ENCODE results near the gene TRIM38.
"Not testable (repeated sequence)": the region's sequence is repeated elsewhere in the genome, so short reads cannot be mapped to it uniquely, and the experiment has no call there.

The TRIM38 gene

DNA sequence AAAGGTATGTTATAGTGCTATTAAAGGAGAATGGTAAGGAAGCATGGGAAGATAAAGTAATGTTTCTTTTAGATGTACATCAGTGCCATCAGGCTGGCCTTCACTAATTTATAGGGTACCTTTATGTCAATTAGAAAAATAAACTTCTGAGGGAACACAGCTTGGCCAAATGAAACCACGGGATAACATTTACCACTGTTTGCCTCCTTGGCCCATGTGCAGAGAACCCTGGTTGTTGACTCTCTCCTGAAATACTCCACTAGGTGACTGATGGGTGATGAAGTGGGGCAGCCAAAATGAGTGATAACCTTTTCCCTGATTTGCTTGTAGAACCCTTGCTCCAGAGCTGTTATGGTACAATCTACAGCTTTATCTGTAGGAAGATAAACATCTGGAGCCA lies 9.5 kb downstream of the TRIM38 start:
- DNase-seq: no peak

DNA sequence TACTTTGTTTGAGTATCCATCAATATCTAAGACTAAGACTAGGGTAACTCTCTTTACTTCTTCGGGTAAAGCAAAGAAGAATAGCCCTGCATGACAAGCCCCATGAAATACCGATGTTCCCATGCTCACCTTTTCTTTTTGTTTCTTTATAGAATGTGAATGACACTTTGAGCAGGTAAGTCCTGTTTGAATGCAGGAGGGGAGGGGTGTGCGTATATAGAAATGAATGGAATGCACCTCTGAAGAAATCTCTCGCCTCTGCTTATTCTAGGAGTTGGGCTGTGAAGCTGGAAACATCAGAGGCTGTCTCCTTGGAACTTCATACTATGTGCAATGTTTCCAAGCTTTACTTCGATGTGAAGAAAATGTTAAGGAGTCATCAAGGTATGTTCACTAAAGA lies 10.3 kb downstream of the TRIM38 start:
- DNase-seq: no peak

DNA sequence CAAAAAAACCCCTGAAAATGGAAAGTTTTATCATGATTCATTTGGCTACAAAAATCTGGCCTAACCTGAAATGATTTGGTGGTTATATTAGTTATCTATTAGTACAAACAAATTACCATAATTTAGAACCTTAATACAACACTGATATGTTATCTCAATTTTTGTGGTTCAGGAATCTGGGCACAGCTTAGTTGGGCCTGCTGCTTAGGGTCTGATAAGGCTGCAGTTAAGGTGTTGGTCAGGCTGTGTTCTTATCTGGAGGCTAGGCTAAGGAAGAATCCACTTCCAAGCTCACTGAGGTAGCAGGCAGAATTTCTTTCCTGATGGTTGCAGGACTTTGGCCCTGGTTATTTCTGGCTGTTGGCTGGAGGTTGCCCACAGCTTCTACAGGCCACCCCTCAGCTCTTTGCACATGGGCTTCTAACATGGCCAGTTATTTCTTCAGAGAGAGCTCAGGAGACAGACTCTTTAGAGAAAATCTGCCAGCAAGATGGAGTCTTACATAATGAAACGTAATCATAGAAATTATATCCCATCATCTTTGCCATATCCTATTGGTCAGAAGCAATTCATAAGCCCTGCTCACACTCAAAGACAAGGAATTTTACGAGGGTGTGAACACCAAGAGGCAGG lies 11.4 kb downstream of the TRIM38 start:
- DNase-seq: no peak

DNA sequence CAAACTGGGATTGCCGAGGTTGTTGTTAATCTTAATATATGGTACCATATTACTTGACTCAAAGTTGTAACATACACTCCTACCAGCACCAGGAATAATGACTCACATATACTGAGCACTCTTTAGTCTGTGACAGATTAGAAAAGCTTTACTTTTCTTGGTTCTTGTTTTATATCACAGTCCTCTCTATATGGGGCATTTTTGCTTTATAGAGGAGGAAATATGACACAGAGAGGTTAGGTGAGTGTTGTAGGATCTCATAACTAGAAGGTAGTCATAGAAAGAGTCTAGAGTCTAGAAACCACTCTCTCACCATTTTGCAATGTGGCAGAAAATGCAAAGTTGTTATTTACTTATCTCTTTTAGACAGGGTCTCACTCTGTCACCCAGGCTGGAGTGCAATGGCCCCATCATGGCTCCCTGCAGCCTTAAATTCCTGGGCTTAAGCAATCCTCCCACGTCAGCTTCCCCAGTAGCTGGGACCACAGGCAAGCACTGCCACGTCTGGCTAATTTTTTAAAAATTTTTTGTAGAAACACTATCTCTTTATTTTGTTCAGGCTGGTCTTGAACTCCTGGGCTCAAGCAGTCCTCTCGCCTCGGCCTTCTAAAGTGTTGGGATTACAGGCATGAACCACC lies 13.4 kb downstream of the TRIM38 start:
- DNase-seq: no peak

- DNase-seq: no peak
Measured at GRCh38 chr6:25980935-25981334, 18.3 kb downstream of the TRIM38 start.

GRCh38 chr6:25981568-25982263 lies 19.1 kb downstream of the TRIM38 start:
- no peak for DNase-seq

DNA sequence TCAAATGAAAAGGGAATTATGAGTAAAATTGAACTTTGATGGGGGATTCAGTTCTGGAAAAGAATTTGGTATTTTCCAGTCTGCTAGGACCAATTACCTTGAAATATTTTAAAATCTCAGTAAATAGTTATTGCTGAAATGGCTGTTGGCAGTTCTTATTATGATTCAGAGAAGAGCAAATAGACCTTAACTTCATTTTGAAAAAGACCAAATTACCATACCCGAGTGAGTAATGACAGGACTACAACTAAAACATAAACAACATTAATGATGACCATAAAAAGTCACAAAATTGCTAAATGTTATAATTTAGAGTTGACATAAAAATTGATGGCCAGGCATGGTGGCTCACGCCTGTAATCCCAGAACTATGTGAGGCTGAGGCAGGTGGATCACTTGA lies 21.7 kb downstream of the TRIM38 start:
- no peak for DNase-seq

GRCh38 chr6:25987845-25988244 lies 25.2 kb downstream of the TRIM38 start:
- no peak for DNase-seq

- no peak for DNase-seq
Measured at GRCh38 chr6:25990172-25990873, 27.7 kb downstream of the TRIM38 start.

DNA sequence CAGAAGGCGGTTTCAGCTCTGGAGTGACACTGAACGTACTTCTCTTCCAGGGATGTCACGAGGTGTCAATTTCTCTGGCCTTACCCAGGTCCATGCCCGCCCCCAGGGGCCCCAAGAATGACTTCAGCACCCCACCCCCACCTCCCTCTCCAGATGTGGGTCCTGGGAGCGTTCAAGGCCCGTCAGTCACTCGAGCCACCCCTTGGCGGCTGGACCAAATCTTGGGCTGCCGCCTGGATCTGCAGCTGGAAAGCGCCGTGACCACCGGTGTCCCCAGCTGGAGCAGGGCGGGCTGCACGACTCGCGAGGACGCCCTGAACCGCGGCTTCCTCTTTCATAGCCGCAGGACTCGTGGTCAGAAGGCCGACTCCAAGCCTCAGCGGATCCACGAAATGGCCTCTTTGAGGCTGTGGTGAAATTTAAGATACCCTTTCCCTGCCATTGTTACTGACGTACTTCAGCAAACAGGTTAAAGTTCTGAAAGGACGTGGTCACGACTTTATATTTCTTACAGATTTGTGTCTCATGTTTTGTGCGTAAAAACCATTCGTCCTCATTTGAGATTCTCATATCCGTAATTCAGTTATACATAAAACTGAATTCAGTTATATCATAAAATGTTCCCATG lies 29.3 kb downstream of the TRIM38 start:
- peak; percentile 56 for DNase-seq

DNA sequence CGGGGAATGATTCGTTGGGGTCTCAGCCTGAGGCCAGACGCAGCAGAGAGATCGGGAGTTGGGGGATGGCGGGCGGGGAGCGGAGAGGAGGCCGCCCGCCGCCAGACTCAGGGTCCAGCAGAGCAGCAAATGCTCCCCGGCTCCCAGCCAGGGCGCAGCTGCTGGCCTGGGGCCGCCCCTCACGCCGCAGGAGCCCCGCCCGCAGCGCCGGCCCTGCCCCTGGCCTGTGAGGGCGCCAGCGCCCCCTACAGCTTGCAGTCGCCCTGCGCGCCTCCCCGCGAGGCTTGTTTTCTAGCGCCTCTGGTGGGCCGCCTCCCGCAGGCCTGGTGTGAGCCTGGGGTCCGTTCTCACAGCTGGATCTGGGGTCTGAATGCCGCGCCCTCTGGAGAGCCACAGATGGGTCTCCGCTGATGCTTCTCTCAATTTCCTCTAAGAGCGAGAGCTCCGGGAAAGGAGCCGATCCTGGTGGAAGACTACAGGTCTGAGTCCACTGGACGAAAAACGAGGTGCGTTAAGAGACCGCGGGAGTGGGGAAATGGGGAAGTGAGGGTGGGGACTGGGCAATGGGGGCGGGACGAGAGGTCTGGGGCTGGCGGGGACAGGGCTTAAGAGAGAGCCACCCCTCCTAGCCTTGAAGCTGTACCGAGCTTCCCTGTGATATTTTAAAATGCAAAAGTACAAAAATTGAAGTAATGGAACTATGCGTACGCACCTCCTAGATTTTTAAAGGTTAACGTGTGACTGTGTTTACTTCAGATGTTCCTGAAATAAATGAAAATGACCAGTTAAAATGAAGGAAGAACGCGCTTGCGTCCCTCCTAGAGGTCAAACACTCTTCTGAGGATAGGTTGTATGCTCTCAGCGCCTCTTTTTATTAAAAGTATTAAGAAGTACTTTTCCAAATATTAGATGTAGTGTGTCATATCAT lies 30.1 kb downstream of the TRIM38 start:
- peak; percentile 98 for DNase-seq

DNA sequence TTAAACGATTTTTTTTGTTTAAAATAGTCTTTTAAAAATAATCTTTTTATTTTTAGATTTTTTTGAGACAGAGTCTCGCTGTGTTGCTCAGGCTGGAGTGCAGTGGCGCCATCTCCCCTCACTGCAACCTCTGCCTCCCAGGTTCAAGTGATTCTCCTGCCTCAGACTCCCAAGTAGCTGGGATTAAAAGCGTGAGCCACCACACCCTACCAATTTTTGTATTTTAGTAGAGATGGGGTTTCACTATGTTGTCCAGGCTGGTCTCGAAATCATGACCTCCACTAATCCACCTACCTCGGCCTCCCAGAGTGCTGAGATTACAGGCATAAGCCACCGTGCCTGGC lies 30.7 kb downstream of the TRIM38 start:
- DNase-seq: not testable (repeated sequence)

DNA sequence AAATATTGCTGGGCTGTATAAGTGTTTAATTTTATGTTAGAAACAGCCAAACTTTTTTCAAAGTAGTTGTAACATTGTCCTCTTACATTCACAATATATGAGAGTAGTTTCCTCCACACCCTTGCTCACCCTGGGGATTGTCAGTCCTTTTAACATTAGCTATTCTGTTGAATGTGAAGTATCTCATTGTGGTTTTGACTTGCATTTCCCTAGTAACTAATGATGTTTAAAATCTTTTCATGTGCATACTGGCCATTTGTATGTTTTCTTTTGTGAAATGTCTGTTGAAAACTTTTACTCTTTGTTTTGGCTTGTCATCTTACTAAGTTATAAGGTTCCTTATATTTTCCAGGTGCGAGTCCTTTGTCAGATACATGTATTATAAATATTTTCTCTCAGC lies 32.9 kb downstream of the TRIM38 start:
- no peak for DNase-seq

DNA sequence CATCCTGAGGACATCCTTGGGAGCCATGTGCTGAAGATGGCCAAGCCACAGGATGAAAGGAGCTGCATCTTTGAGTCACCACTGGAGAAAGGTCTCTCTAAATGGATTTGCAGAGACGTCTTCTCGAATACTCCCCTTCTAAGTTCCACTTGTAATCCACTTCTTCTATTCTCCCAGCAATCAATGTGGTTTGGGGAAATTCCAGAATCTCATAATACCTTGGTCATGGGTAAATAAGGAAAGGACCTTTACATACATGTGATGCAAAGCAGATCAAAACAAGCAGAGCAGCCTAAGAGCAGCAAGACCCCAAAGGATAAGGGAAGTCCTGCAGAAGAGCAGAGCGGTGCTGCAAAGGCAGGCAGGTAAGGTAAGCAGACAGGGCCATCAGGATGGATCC lies 35.3 kb downstream of the TRIM38 start:
- DNase-seq: no peak

DNA sequence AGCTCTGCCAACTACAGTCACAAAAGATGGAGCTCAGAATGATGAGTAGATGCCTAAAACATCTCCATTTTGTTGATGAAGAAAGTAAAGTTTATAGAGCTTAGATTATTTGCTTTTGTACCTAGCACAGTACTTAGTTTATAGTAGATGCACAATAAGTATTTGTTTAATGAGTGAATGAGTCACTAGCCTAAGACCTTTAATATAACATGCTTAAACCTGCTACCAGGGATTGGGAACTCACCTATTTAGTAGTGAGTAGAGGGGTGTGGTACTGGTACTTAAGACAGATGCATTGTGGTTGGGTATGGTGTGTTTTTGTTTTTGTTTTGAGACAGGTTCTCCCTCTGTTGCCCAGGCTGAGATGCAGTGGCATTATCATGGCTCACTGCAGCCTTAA lies 35.8 kb downstream of the TRIM38 start:
- no peak for DNase-seq

DNA sequence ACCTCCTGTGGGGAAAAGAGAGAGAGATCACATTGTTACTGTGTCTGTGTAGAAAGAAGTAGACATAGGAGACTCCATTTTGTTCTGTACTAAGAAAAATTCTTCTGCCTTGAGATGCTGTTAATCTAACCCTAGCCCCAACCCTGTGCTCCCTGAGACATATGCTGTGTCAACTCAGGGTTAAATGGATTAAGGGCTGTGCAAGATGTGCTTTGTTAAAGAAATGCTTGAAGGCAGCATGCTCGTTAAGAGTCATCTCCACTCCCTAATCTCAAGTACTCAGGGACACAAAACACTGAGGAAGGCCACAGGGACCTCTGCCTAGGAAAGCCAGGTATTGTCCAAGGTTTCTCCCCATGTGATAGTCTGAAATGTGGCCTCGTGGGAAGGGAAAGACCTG lies 36.6 kb downstream of the TRIM38 start:
- not testable (repeated sequence) for DNase-seq

- DNase-seq: no peak
Measured at GRCh38 chr6:26000366-26001144, 38.0 kb downstream of the TRIM38 start.

DNA sequence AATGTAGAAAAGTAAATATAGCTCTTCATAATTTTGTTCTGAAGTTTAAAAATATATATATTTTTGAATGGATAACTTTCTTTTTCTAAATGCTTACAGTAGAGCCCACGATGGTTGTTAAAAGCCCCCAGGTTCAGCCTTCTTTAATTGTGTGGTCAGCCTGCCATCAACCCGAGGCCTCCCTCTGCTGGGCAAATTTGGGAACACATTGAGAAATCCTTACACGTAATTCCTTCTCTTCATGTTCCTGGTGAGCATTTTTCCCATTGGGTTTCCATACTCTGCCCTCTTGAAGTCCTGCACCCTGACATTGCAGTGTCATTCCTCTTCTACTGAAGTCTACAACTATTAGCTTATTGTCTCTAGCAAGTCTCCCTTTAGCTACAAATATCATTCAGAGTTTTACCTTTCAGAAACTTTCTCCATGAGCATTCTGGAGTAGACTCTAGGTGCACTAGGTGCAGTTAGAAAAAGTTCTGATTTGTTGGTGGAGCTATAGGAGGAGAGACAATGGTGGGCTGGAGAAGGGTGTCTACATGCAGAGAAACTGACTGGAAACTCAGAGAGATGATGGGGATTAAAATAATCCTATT lies 40.6 kb downstream of the TRIM38 start:
- peak; percentile 30 for DNase-seq

- DNase-seq: no peak
Measured at GRCh38 chr6:26006086-26006939, 43.7 kb downstream of the TRIM38 start.

GRCh38 chr6:26006940-26007305 lies 44.3 kb downstream of the TRIM38 start:
- not testable (repeated sequence) for DNase-seq
